Pons (tissue), 1 donor: Measurements from ENCODE around the gene CADPS.
A peak's percentile ranks its signal among the peaks of the same experiment; 100 is the strongest.

ENCODE experiments used
- DNase-seq: peaks from one replicate; pipeline ENCODE4 v3.0.0-alpha.2; 2016; ENCODE audit warnings: low spot score

CADPS gene

GRCh38 chr3:62421207-62421606 lies 454.0 kb downstream of the CADPS start:
- DNase-seq = no peak

GRCh38 chr3:62416144-62416543 lies 459.1 kb downstream of the CADPS start:
- DNase-seq = no peak

DNA sequence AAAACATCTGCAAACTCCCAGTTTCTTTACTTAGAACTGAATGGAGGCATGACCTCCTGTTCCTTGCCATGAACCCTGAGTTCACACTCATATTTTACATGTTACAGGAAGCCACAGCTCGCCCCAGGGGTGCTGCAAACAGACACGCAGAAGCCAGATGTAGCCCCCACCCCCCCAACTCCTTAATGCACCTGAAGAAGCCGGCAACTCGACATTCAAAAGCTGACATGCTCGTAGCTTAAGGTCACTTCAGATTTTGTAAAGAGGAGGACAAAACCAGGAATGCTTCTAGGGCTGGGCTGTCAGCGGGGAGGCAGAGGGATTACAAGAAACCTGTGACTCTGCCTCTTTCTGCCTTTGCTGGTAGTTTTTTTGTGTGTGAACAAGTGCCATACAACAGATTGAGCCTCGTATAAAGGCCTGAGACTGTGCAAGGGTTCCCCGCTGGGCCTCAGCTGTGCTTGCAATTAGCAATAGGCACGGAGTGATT lies 459.9 kb downstream of the CADPS start:
- DNase-seq = peak; percentile 6

DNA sequence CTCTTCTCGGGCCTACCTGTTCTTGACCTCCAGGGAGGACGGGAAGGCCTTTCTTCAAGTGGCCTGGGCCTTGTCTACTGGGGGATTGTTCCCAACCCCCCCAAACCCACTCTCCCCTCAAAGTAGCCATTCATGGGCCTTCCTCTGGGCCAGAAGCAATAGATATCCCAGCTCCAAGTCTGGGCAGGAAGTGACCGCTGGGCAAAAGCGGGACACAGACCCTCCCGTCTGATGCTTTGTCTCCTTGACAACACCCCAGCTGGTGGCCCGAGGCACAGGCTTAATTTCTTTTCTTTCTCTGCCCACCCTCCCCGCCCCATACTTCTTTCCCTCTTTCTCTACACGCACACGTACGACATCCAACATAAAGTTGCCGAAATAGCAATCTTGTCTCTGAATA lies 460.4 kb downstream of the CADPS start:
- DNase-seq = no peak

DNA sequence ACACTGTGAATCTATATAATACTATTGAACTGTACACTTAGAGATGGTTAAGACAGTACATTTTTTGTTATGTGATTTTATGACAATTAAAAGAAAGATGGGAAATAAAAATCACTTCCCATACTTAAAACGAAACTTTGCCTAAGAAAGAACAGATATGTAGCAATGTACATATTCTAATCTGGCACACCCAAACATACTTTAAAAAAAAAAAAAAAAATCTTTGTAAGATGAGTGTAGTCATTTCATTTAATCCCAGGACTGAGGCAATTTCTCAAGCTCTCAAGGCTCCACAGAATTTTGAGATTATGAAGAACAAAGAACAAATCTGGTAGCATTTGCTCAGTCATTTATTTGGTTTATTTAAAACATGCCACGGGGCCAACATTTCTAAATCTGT lies 461.5 kb downstream of the CADPS start:
- DNase-seq = no peak

DNA sequence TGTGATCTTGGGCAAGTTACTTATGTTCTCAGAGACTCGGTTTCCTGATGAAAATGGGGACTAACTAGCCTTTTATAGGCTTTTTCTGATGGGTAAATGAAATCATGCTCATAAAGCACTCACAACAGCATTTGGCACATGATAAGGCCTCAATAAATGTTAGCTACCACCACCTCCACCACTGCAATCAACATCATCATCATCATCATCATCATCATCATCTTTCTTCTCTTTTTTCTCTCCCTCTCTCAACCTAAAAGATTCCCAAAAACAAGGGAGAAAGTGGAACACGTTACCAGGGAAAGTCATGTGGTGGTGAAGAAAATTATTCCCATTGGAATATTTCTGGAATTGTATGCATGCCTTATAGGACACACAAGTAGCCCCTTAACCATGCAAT lies 468.3 kb downstream of the CADPS start:
- DNase-seq = no peak

DNA sequence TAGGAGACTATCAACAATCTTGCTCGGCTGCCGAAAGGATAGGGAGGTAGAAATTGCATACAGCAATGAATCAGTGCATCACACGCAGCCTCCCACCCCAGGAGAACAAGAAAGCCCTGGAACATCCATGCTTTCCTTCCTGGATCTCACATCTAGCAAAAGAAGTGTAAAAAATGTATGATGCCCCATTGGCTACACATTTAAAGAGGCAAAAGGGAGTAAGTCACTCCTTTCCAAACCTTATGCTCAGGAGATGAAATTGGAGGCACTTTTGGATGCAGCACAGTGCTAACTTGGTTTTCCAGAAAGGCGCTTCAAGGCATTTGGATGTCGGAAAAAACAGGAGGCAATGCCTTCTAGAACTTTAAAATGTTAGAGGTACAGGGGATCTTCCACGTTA lies 469.6 kb downstream of the CADPS start:
- DNase-seq = no peak

- DNase-seq = no peak
These were observed 470.1 kb downstream of the CADPS start for GRCh38 chr3:62405135-62405534.

GRCh38 chr3:62404321-62404720 lies 470.9 kb downstream of the CADPS start:
- DNase-seq = no peak

GRCh38 chr3:62403765-62404164 lies 471.5 kb downstream of the CADPS start:
- no peak for DNase-seq

DNA sequence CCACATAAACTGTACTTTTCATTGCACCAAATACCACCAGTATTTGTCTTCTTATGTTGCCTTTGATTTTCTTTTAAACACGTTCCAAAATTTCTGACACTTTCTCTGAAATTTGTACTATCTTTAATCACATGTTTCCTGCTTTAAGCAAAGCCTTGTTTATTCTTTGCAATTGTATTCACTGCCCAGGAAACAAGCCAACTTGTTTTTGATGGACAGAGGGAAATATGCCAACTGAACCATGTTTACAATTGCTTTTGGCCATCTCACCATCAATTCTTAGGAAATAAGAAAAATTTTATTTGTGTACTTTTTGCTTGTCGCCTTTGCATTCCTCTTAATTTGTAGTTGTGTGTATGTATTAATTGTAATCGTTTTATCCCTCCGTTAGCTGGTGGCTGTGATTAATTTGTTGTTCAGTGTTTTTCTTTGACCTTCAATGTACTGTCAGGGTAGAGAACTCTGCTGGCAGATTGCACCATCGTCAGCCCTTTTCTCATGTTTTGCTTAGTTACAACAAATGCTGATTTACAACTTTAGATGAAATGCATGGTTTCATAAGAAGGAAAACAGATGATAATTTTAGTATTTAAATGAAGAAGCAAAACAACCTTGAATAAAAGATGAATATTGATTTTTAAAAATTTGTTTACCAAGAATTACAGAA lies 482.5 kb downstream of the CADPS start:
- no peak for DNase-seq

GRCh38 chr3:62387251-62387650 lies 488.0 kb downstream of the CADPS start:
- no peak for DNase-seq

GRCh38 chr3:62379321-62379798 lies 495.9 kb downstream of the CADPS start:
- DNase-seq = no peak

GRCh38 chr3:62378921-62379320 lies 496.3 kb downstream of the CADPS start:
- no peak for DNase-seq

DNA sequence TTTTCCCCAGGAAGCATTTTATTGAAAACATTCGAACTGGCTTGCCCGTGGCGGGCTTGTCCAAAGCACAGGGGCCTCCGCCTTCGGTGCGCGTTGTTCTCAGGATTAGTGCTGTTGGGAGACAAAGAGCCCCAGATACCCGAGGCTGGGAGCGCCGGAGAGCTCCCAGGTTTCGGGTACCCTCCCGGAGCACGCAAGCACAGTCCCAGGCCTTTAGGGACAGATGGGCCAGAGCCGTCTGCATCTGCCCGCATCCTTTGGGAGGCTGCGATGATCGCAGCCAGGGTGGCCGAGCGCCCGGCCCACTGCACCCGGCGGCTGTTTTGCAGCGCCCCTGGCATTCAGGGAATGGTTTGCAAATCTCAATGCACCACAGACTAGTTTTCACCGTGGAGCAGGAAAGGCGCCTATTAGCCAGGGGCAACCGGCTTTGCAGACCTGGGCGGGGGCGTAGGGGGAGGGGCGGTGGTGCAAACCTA lies 496.9 kb downstream of the CADPS start:
- DNase-seq = no peak

DNA sequence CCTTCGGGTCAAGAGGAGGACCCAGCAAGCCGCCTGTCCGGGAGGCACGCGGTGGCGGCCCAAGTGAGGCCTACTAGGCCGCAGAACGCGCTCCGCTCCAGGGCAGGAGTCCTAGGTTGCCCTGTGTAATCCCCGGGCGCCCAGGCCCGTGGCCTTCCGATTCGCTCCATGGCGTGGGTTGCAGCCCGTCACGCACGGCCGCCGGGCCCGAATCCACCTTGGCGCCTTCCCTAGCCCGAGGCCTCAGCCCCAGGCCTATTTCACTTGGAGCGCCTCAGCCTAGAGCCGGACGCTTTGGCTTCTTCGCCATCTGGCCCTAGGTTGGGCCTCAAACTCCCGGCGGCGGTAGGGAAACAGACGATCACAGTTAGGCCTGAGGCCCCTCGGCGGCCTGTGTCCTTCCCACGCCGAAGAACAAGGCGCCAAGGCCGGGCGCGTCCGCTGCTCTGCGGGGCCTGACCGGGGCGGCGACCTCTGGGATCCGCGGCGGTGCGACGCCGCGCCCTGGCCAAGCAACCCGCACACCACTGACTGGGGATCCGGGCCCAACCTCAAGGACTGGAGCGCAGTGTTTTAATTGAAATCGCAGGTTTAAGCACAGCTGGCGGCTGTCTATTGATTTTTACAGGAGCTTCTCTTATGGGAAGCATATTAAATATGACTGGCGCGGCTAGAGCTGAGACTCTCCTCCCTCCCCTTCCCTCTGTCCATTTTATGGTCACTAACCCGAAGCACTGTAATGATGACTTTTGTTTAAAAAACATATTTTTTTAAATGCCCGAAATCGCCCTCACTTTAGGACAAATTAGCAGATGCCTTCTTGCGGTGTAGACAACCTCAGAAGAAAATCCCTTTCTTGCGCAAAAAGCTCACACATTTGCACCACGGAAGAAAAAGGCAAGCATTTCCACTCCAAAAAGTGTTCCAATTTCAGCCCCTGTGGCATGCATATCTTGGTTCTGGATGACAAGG lies 498.0 kb downstream of the CADPS start:
- no peak for DNase-seq

- no peak for DNase-seq
These were observed 498.8 kb downstream of the CADPS start for GRCh38 chr3:62376454-62376720.

DNA sequence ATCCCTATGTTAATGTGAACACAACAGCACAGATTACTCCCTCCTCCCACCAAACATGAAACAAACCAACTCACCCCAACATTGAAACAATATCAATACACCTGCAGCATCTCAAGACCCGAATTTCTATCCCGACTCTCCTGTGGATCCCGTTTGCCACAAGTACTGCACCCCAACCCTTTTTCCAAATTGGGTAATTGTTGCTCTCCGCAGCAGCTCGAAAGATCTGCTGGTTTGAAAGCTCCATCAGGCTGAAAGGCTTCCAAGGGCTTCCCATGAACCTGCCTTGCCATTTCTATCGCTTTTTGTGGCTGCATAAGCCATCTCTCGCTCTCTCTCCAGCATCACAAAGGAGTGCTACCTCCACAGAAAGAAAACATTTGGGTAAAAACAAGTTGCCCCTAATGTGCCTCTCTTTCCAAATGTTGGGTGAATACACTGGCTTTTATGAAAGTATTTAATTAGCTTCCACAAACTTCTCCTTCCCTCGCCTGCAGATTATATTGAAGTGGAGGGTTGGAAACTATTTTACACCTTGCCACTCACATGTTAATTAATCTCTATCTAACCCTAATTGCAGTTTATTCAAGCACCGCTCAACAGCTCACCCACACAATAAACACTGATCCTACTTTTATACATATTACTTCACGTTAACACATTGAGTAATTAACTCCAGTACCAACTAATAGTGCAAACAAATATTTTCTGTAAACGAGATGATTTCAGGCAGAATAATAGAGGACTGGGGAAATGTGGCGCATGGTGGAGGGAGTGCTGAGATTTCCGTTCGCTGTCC lies 499.4 kb downstream of the CADPS start:
- no peak for DNase-seq

DNA sequence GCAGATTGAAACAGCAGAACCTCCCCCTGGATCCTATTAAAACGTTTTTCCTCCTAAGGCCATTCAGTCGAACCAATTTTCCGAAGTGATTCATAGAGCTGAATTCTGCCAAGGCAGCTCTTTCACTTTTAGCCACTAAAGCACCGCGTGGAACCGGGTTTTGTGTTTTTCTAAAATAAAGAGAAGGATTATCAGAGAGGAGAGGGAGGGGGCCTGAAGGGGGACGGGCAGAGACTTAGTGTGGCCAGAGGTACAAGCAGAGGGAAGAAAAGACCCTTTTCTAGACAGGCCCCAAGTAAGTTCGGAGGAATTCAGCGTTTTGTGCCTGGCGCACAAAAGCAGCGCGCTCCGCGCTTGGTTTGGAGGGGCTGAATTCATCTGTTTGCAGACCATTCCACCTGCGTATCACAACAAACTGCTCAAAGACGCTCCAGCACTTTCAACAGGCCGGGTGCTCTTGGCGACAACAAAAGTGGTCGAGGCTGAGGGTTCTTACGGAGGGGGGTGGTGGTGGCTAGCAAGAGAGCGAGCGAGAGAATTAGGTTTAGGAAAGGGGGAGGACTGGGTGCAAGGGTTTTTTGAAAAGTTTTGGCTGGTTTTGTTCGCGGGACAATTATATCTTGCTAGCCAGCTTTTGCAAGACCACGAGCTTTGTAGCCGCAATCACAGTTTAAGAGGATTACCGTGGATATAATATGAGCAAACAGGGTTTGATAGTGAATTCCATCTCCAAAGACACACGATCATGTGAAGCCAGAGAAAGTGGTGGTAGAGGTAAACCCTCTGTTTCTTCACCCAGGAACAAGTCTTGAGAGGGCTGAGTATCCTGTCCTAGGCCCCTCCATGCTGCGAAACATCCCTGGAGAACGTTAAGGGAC lies 500.6 kb downstream of the CADPS start:
- no peak for DNase-seq

GRCh38 chr3:62373714-62374333 lies 501.4 kb downstream of the CADPS start:
- DNase-seq = no peak

- DNase-seq = no peak
These were observed 502.0 kb downstream of the CADPS start, which contains the start of gene FEZF2 for GRCh38 chr3:62373215-62373614. Gene FEZF2 (minus strand): TSS chr3:62373550. CDS start chr3:62372868, 682 bp downstream.
